HepG2 (cell line): ENCODE data around the gene JPH2. TPM values are rescaled to one million over a fixed set of nuclear protein-coding genes. Genes with fewer than 3 reads are reported as not detected.
A peak's percentile ranks its signal among the peaks of the same experiment; 100 is the strongest.

Source experiments
- ATAC-seq: fragments of 200-7000 bp; cut with Tn5 transposase; 3 replicates; pipeline ENCODE4 v1.9.1; 2020; ENCODE audit warnings: mild to moderate bottlenecking, moderate library complexity
- BruUV-seq: library from RNA; stranded (reverse); fragments of 400-500 nt; replicated peaks from 2 replicates; lab custom pipeline; 2021; lab: Mats Ljungman, UMichigan
- CTCF ChIA-PET: fragments of 300-600 bp; formaldehyde crosslinking; extraction: SDS; loops from one replicate; lab custom pipeline; 2021; ENCODE audit warnings: low total read pairs, inconsistent platforms, low intra/inter-chr PET ratio; lab: Yijun Ruan, JAX
- POLR2A ChIA-PET: fragments of 350-600 bp; sonication (Branson Sonifier 250); formaldehyde crosslinking; loops from one replicate; lab custom pipeline; 2020; ENCODE audit warnings: antibody characterized with exemption, inconsistent platforms; lab: Yijun Ruan, JAX
- DNase-seq: peaks from one replicate; pipeline ENCODE4 v3.0.0-alpha.2; 2015; ENCODE audit warnings: low spot score
- FAIRE-seq: peaks from 3 replicates; lab custom pipeline; 2011; peaks lifted over from hg19 to GRCh38; lab: Jason Lieb, UNC
- H2AFZ ChIP-seq: one replicate; pipeline ENCODE4 v1.6.1; 2011; ENCODE audit warnings: low read length, inconsistent platforms
- H3K27ac ChIP-seq: fragments of 300-600 bp; 3 replicates; pipeline ENCODE4 v1.8.0; 2011; ENCODE audit warnings: mixed run types, mild to moderate bottlenecking, mixed read lengths, low read length, inconsistent platforms; ENCODE audit not compliant: insufficient read depth; ENCODE audit errors: extremely low read length
- H3K27me3 ChIP-seq, 2 experiments: fragments of 200-600 bp in 1 of 2; 2 replicates in 1 of 2; 3 replicates in 1 of 2; pipeline versions ENCODE4 v1.6.0 to v1.8.0; 2011; ENCODE audit warnings: low read length in 2 of 2, mild to moderate bottlenecking in 2 of 2, moderate library complexity in 2 of 2, inconsistent platforms in 1 of 2; ENCODE audit not compliant: insufficient read depth in 2 of 2, control insufficient read depth in 1 of 2
- H3K36me3 ChIP-seq, 2 experiments: fragments of 200-600 bp in 1 of 2; replicated peaks in 1 of 2; 2 replicates in 1 of 2; 3 replicates in 1 of 2; pipeline versions ENCODE4 v1.5.1 to v1.8.0; 2011; ENCODE audit warnings: low read length in 2 of 2, inconsistent platforms in 1 of 2; ENCODE audit not compliant: insufficient read depth in 2 of 2, control insufficient read depth in 1 of 2
- H3K4me1 ChIP-seq: 2 replicates; pipeline ENCODE4 v1.5.1; 2012; ENCODE audit warnings: low read length, inconsistent platforms; ENCODE audit not compliant: insufficient read depth
- H3K4me2 ChIP-seq: 2 replicates; pipeline ENCODE4 v1.6.0; 2011; ENCODE audit warnings: low read depth, low read length, inconsistent platforms
- H3K4me3 ChIP-seq, 3 experiments: fragments of 200-600 bp in 1 of 3; sonication (generic), shearing (Covaris generic) in 1 of 3; replicated peaks in 1 of 3; 2 replicates each; pipeline ENCODE4 v1.5.1; 2011 to 2016; ENCODE audit warnings: low read length in 3 of 3, inconsistent platforms in 2 of 3, low read depth in 2 of 3, mild to moderate bottlenecking in 2 of 3, control low read depth in 1 of 3, mixed read lengths in 1 of 3; ENCODE audit not compliant: insufficient read depth in 1 of 3
- H3K79me2 ChIP-seq: one replicate; pipeline ENCODE4 v1.6.1; 2011; ENCODE audit warnings: low read length, inconsistent platforms; ENCODE audit not compliant: insufficient read depth
- H3K9ac ChIP-seq: 2 replicates; pipeline ENCODE4 v1.6.0; 2011; ENCODE audit warnings: mild to moderate bottlenecking, low read depth, low read length, inconsistent platforms; ENCODE audit not compliant: insufficient read depth
- H3K9me3 ChIP-seq: 2 replicates; pipeline ENCODE4 v1.5.1; 2012; ENCODE audit warnings: mild to moderate bottlenecking, low read length
- H4K20me1 ChIP-seq: 2 replicates; pipeline ENCODE4 v1.6.0; 2011; ENCODE audit warnings: inconsistent platforms, mild to moderate bottlenecking, low read length, moderate library complexity; ENCODE audit not compliant: insufficient read depth
- AFF4 ChIP-seq: sonication (generic); formaldehyde crosslinking; IDR thresholded peaks from 2 replicates; pipeline ENCODE4 v1.4.0; 2020; ENCODE audit warnings: missing genetic modification reagents
- CREB1 ChIP-seq, 2 experiments: fragments of 450-650 bp in 1 of 2; IDR thresholded peaks; 2 replicates each; pipeline ENCODE4 v1.6.1; 2016 to 2017; ENCODE audit warnings: control low read depth in 1 of 2, mild to moderate bottlenecking in 1 of 2, missing compliant biosample characterization in 1 of 2, missing genetic modification characterization in 1 of 2
- HIVEP1 ChIP-seq: sonication (generic); formaldehyde crosslinking; IDR thresholded peaks from 2 replicates; pipeline ENCODE4 v1.4.0; 2020; ENCODE audit warnings: mild to moderate bottlenecking, missing genetic modification reagents
- KDM5B ChIP-seq: sonication (generic); formaldehyde crosslinking; IDR thresholded peaks from 2 replicates; pipeline ENCODE4 v1.4.0; 2020; ENCODE audit warnings: missing genetic modification reagents, mild to moderate bottlenecking, borderline replicate concordance
- LCORL ChIP-seq, 2 experiments: fragments of 450-650 bp in 1 of 2; sonication (generic) in 1 of 2; formaldehyde crosslinking in 1 of 2; IDR thresholded peaks; 2 replicates each; pipeline versions ENCODE4 v1.5.0 to v1.6.1; 2017 to 2020; ENCODE audit warnings: antibody characterized with exemption in 1 of 2, missing genetic modification reagents in 1 of 2
- MATR3 ChIP-seq: sonication (generic); formaldehyde crosslinking; IDR thresholded peaks from 2 replicates; pipeline ENCODE4 v1.4.0; 2020; ENCODE audit warnings: missing genetic modification reagents
- MBNL3 ChIP-seq: fragments of 250-450 bp; sonication (Bioruptor Pico); conservative IDR thresholded peaks from 2 replicates; pipeline ENCODE4 v1.8.0; 2022; ENCODE audit warnings: mild to moderate bottlenecking, inconsistent platforms
- ZBTB33 ChIP-seq: sonication (generic); formaldehyde crosslinking; IDR thresholded peaks from 2 replicates; pipeline ENCODE4 v1.4.0; 2020; ENCODE audit warnings: missing genetic modification reagents
- ZFP37 ChIP-seq: sonication (generic); formaldehyde crosslinking; IDR thresholded peaks from 2 replicates; pipeline ENCODE4 v1.4.0; 2020; ENCODE audit warnings: missing genetic modification reagents, borderline replicate concordance
- ZNF850 ChIP-seq: sonication (generic); formaldehyde crosslinking; conservative IDR thresholded peaks from 2 replicates; pipeline ENCODE4 v1.9.0; 2021; ENCODE audit warnings: mild to moderate bottlenecking, missing genetic modification reagents
- WGBS: methylation state at CpG from one replicate; pipeline ENCODE4 v1.1.6; 2017; ENCODE audit warnings: low lambda C conversion rate; 5-methylcytosine and 5-hydroxymethylcytosine counted together
- in situ Hi-C: cut with HindIII; loops from 2 replicates; pipeline ENCODE4 v1.10.0; 2017; ENCODE audit warnings: low pct_unique_long_range_greater_than_20kb; ENCODE audit not compliant: extremely low pct_ligation_motif_present
- intact Hi-C: fragments of 100-400 bp; cut with micrococcal nuclease; formaldehyde crosslinking; loops from one replicate; pipeline ENCODE4 v1.10.0; 2022; ENCODE audit not compliant: unreplicated experiment
- polyA plus RNA-seq, 8 experiments: library from polyadenylated mRNA; depleted of rRNA in 3 of 8; stranded (reverse) in 7 of 8; unstranded in 1 of 8; fragments of >200 nt; fragmentation: Illumina TruSeq in 4 of 8; extraction: Trizol in 4 of 8; gene quantifications; 2 replicates each; pipeline versions ENCODE4 v1.2.1 to v1.2.3, GENCODE V29; 2011 to 2016; ENCODE audit warnings: low read depth in 4 of 8, missing spikeins in 1 of 8, mixed read lengths in 1 of 8; ENCODE audit not compliant: insufficient read depth in 1 of 8
- total RNA-seq, 5 experiments: library from RNA; depleted of rRNA; stranded (reverse); fragments of >200 nt; fragmentation: Illumina TruSeq; extraction: Trizol; gene quantifications; 2 replicates each; pipeline ENCODE4 v1.2.3, GENCODE V29; 2016; ENCODE audit warnings: low read depth in 1 of 5

JPH2 gene
- total and polyA plus RNA-seq, 2 of the 13 experiments (the other 11 are each of a cell fraction or from before 2014, with no cell fraction given), result 0.42 TPM; not detected in 1

- no peak overlapping the region for H2AFZ ChIP-seq
Observed at GRCh38 chr20:44075950-44076232, 111.1 kb downstream of the JPH2 start.

GRCh38 chr20:44075191-44075949 lies 111.6 kb downstream of the JPH2 start:
- in situ Hi-C loops, result no loop called here
- Histone ChIP-seq H2AFZ (no peak overlapping the region), H3K27me3 (peaks cover 24 to 79% of the 10 kb centered on the region in 2 experiments; a peak in 4 of 5 replicates), H3K27ac (no peak overlapping the region), H3K4me3 (no peak overlapping the region), H3K9me3 (no peaks in the 10 kb centered on the region), H3K36me3 (no peaks in the 10 kb centered on the region), H3K9ac (no peak overlapping the region), H3K4me2 (no peak overlapping the region), H4K20me1 (no peaks in the 10 kb centered on the region)
- no peak for FAIRE-seq
- no TSS peak for BruUV-seq
- POLR2A ChIA-PET, result no interaction called here
- no peak for ATAC-seq
- intact Hi-C loops, result no loop called here
- 45% methylated on average over 23 of the region's 23 CpGs for WGBS
- no peak for DNase-seq
- CTCF ChIA-PET, result no interaction called here
- TF ChIP-seq KDM5B (CRISPR knock-in tag) (no peak), MBNL3 (CRISPR knock-in tag) (no peak), CREB1 (IDR thresholded peaks at IDR 0.05) (peak; percentile 29; the same call in 1 of the 2 replicates), CREB1 (CRISPR knock-in tag; IDR thresholded peaks at IDR 0.05) (no peak), ZBTB33 (CRISPR knock-in tag) (no peak), AFF4 (CRISPR knock-in tag) (no peak)
- TF ChIP-seq, all 625 proteins: peak for 1
- Histone ChIP-seq H3K79me2 (no peaks in the 10 kb centered on the region), H3K4me1 (no peaks in the 10 kb centered on the region)

More at GRCh38 chr20:44075950-44076232, 111.1 kb downstream of the JPH2 start:
- Histone ChIP-seq H3K4me1 (no peaks in the 10 kb centered on the region), H3K36me3 (no peaks in the 10 kb centered on the region), H3K9ac (no peak overlapping the region), H3K27me3 (peaks cover 21 to 73% of the 10 kb centered on the region in 2 experiments; a peak in 4 of 5 replicates), H3K4me2 (no peak overlapping the region), H3K9me3 (no peaks in the 10 kb centered on the region), H3K27ac (no peak overlapping the region), H3K4me3 (no peak overlapping the region), H3K79me2 (no peaks in the 10 kb centered on the region), H4K20me1 (no peaks in the 10 kb centered on the region)
- no peak for FAIRE-seq
- TF ChIP-seq MATR3 (no peak), ZNF850 (CRISPR knock-in tag) (no peak), HIVEP1 (CRISPR knock-in tag) (no peak), ZFP37 (CRISPR knock-in tag) (no peak), LCORL (IDR thresholded peaks at IDR 0.05) (no peak), LCORL (CRISPR knock-in tag; IDR thresholded peaks at IDR 0.05) (no peak)
- in situ Hi-C loops, result no loop called here
- no peak for DNase-seq
- no TSS peak for BruUV-seq
- ATAC-seq, result no peak
- intact Hi-C loops, result no loop called here
- 42% methylated on average over 5 of the region's 5 CpGs for WGBS
- CTCF ChIA-PET, result no interaction called here
- POLR2A ChIA-PET, result no interaction called here
